Cardiac muscle cell (in vitro differentiated cells and primary cell): ENCODE measurements around the gene MAP3K9. TPM values are rescaled to one million over a fixed set of nuclear protein-coding genes. Genes with fewer than 3 reads are reported as not detected.

Experiments
- DNase-seq, 2 donors: peaks; one replicate each; pipeline versions ENCODE4 v3.0.0 to v3.0.0-alpha.2; 2010 to 2017; ENCODE audit warnings: low read depth in 1 of 2, low spot score in 1 of 2
- H3K27ac ChIP-seq: fragments of 200-600 bp; sonication (generic); 2 replicates; pipeline ENCODE4 v1.5.1; 2016
- H3K27me3 ChIP-seq: fragments of 200-600 bp; sonication (generic); 2 replicates; pipeline ENCODE4 v1.6.0; 2016; ENCODE audit warnings: control low read depth
- H3K36me3 ChIP-seq: fragments of 200-600 bp; sonication (generic); 2 replicates; pipeline ENCODE4 v1.5.1; 2016; ENCODE audit warnings: control low read depth
- H3K4me1 ChIP-seq: fragments of 200-600 bp; sonication (generic); 2 replicates; pipeline ENCODE4 v1.8.1; 2017; ENCODE audit warnings: low read depth, mild to moderate bottlenecking, mixed run types
- H3K4me3 ChIP-seq: fragments of 200-600 bp; sonication (generic); 2 replicates; pipeline ENCODE4 v1.5.1; 2016; ENCODE audit warnings: mild to moderate bottlenecking
- H3K9me3 ChIP-seq: fragments of 200-600 bp; sonication (generic); 2 replicates; pipeline ENCODE4 v1.5.1; 2017; ENCODE audit warnings: low read depth, mild to moderate bottlenecking, control low read depth
- polyA plus RNA-seq: library from polyadenylated mRNA; unstranded; fragments of >200 nt; fragmentation: Nextera tagmentation; extraction: Ambion mirVana; gene quantifications from 2 replicates; pipeline ENCODE4 v1.2.1, GENCODE V29; 2016
- total RNA-seq: library from RNA; depleted of rRNA; stranded (reverse); fragments of >200 nt; gene quantifications from 2 replicates; pipeline ENCODE4 v1.2.3, GENCODE V29; 2016
- TF ChIP-seq, protein P1 (sequence below): IDR thresholded peaks from 2 replicates; pipeline ENCODE4 v1.5.1; 2012; ENCODE audit warnings: low read depth, mild to moderate bottlenecking, low read length

Gene MAP3K9
- total and polyA plus RNA-seq, 2 experiments from 2014 or later, result 5.4 to 7.4 TPM

DNA sequence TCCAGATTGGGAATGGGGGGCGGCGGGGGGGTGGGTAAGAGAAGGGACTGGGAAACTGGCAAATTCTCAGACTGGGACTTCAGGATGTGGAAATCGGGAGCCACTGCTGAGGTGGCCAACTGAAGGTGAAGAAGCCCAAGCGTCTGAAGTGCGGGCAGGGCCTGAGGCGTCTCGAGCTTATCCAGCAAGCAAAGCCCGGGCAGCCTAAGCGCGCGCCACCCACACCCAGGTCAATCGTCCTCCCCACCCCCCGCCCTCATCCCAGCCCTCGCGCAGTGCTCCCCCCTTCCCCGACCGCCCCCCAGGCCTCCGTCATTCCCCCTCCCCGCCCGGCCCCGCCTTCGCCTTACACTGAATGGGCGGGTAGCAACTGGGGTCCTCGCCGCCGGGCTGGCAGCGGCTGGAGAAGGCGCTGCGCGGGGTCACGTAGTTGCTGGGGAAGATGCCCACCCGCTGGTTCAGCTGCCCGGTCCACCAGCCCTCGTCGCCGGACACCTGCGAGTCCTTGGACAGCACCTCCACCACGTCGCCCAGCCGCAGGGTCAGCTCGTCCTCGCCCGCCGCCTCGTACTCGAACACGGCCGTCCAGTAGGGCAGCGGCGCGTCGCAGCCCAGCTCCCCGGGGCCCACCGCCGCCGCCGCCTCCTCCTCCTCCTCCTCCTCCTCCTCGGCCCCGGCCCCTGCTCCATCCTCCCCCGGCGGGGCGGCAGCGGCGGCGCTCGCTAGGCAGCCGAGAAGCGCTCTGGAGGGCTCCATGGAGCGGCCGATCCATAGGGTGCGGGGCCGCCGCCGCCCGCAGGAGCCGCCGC lies 693 bp downstream of the MAP3K9 start:
- TF ChIP-seq, protein P1, sequence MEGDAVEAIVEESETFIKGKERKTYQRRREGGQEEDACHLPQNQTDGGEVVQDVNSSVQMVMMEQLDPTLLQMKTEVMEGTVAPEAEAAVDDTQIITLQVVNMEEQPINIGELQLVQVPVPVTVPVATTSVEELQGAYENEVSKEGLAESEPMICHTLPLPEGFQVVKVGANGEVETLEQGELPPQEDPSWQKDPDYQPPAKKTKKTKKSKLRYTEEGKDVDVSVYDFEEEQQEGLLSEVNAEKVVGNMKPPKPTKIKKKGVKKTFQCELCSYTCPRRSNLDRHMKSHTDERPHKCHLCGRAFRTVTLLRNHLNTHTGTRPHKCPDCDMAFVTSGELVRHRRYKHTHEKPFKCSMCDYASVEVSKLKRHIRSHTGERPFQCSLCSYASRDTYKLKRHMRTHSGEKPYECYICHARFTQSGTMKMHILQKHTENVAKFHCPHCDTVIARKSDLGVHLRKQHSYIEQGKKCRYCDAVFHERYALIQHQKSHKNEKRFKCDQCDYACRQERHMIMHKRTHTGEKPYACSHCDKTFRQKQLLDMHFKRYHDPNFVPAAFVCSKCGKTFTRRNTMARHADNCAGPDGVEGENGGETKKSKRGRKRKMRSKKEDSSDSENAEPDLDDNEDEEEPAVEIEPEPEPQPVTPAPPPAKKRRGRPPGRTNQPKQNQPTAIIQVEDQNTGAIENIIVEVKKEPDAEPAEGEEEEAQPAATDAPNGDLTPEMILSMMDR, result no peak
- H3K9me3 ChIP-seq, result no peaks in the 10 kb centered on the region
- DNase-seq, result peak in 1 of 2 donors; percentile 69
- H3K4me3 ChIP-seq, result peak overlapping the region; percentile 95
- no peaks in the 10 kb centered on the region for H3K27me3 ChIP-seq
- peak overlapping the region; percentile 60 for H3K27ac ChIP-seq
- no peaks in the 10 kb centered on the region for H3K36me3 ChIP-seq
- H3K4me1 ChIP-seq, result peaks cover 16% of the 10 kb centered on the region

DNA sequence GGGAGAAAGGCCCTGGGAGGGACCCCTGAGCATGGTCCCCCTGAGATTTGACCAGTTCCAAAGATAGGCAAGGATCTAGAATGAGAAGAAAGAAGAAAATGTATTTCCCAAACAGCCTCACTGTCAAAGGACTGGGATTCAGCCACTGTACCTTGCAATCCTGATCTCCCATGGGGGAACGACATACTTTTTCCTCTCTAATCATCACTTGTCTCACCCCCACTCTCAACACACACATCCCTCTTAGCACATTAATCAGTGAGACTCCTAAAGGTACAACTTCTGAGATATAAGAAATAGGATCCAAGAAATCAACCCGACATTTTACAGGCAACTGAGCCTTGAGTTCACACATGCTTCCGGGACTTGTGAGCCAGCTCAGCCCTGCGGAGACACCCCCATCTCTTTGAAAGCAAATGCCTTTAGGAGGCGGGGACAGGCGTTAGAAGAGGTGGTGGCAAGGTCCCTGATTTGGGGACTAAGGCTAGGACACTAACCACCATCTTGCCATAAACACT lies 1.4 kb downstream of the MAP3K9 start:
- H3K9me3 ChIP-seq, result no peaks in the 10 kb centered on the region
- H3K36me3 ChIP-seq, result no peaks in the 10 kb centered on the region
- H3K27ac ChIP-seq, result no peak overlapping the region
- no peaks in the 10 kb centered on the region for H3K27me3 ChIP-seq
- TF ChIP-seq, protein P1, result no peak
- H3K4me1 ChIP-seq, result peaks cover 16% of the 10 kb centered on the region
- H3K4me3 ChIP-seq, result peak overlapping the region; percentile 95
- DNase-seq, result peak in 1 of 2 donors; percentile 41

DNA sequence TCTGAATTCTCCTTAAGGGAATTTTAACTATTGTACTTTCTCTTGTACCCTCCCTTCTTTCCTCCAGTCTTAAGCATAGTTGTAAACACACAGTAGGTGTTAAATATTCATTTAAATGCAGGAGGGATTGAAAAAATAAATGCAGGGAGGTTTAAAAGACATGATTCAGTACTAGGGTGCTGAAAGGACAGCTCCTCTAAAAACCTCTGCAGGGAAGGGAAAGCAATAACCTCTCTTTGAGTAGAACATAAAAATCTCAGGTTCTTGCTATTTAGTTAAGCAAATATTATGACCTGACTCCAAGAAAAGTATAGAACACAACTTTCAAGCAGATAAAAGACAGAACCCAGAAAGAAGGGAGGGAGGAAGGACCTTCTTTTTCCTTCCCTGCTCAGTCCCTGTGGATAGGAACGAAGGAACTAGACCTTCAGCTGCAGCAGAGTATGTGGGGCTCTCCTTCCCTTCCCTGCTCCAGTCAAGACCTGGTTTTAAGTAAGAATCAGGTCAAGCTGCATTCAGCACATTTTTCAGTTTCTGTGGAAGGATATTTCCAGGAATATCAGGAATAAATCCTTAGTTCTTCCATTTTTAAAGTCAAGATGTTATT lies 4.7 kb downstream of the MAP3K9 start:
- Histone ChIP-seq H3K27me3 (no peaks in the 10 kb centered on the region), H3K27ac (no peak overlapping the region), H3K36me3 (peaks cover 8% of the 10 kb centered on the region), H3K4me3 (no peak overlapping the region), H3K4me1 (peaks cover 9% of the 10 kb centered on the region), H3K9me3 (no peaks in the 10 kb centered on the region)
- peak; percentile 24 to 29 for DNase-seq
- TF ChIP-seq, protein P1, result no peak

DNA sequence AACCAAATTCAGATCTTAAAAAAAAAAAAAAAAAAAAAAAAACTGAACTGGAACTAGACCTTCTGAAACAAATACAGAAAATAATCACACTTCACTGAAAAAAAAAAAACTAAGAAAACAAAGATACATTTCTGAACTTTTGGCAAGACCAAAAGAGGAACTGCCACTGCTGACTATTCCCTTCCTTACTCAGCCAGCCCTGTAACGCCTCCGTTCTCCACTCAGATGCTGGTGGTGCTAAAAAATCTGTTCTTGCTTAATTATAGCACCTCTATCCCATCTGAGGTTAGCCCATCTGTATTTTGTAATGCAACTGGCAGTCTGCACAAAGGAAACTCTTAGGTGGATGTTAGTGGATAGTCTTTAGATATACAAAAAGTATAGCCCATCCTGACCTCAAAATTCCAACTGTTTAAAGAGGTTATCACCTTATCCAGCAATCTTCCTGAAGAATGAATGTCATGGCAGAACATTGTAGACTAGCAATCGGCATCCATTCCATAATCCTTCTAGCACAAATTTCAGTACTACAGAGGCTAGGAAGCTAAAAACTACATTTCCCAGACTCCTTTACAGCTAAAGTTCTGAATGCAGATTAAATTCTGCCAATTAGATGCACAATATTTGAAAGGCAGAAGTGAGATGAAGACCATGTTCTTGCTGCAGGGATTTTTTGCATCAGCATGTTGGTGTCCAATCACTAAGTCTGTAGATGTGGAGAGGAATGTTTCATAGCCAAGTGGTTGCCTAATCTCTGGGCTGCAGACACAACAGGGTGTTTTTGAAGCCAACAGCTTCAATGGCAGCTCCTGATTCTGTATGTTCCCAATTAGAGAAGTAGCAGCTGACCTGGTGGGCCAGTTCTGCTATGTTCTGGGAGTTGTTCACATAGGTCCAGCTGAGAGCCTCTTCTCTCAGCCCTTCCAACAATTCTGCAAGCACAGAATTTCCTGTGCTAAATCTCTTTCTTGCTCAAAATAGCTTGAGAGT lies 5.7 kb downstream of the MAP3K9 start:
- TF ChIP-seq, protein P1, result no peak
- H3K4me3 ChIP-seq, result no peak overlapping the region
- no peak overlapping the region for H3K27ac ChIP-seq
- peaks cover 9% of the 10 kb centered on the region for H3K4me1 ChIP-seq
- no peak for DNase-seq
- no peaks in the 10 kb centered on the region for H3K27me3 ChIP-seq
- peaks cover 8% of the 10 kb centered on the region for H3K36me3 ChIP-seq
- no peaks in the 10 kb centered on the region for H3K9me3 ChIP-seq

DNA sequence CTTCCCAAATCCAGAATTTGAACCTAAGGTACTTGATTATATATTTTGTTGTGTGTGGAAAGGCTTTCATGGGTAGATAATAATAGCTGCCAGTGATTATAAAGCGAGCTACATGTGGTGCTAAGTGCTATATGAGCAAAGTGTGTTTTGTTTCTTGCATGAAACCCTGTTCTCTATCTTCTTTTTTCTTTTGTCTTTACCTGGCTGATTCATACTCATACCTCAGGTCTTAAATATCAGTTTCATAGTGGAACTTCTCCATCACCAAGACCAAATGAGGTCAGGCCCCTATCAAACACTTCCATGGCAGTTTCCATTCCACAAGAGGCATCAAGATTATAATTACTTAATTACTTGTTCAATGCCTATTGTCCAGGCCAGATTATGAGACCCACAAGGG lies 6.9 kb downstream of the MAP3K9 start:
- no peak overlapping the region for H3K27ac ChIP-seq
- H3K27me3 ChIP-seq, result no peaks in the 10 kb centered on the region
- no peaks in the 10 kb centered on the region for H3K9me3 ChIP-seq
- H3K4me3 ChIP-seq, result no peak overlapping the region
- no peaks in the 10 kb centered on the region for H3K4me1 ChIP-seq
- TF ChIP-seq, protein P1, result no peak
- peaks cover 11% of the 10 kb centered on the region for H3K36me3 ChIP-seq
- DNase-seq, result no peak
